ENCODE data around the gene PSME3IP1.

DNA sequence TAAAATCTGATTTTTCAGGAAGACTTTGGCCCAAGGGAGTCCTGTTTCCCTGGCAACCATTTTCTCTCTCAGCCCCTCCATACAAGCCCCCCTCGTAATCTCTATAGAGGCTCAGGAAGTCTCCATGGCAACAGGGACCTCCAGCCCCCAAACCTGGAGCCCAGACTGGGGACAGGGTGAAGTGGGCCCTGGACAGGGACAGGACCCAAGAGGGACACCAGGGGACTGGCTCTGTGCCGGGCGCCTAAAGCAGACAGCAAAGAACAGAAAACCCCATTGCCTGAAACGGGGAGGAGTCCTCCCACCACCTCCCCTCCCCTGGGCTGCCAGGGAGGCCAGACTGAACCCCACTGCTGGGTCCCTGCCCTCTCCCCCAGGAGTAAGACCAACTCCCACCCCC is 52.8 kb downstream of the PSME3IP1 start:
- TF ChIP-seq ZNF232 (CRISPR knock-in tag; IDR thresholded peaks at IDR 0.05) (no peak), ZBTB21 (CRISPR knock-in tag; IDR thresholded peaks at IDR 0.05; ENCODE audit: borderline replicate concordance) (no peak), GABPB1 (CRISPR knock-in tag; IDR thresholded peaks at IDR 0.05) (no peak), HMGA2 (CRISPR knock-in tag; IDR thresholded peaks at IDR 0.05) (no peak), ZNF423 (CRISPR knock-in tag; IDR thresholded peaks at IDR 0.05) (no peak), SMAD4 (CRISPR knock-in tag; IDR thresholded peaks at IDR 0.05) (no peak)
- TF ChIP-seq, protein P1, sequence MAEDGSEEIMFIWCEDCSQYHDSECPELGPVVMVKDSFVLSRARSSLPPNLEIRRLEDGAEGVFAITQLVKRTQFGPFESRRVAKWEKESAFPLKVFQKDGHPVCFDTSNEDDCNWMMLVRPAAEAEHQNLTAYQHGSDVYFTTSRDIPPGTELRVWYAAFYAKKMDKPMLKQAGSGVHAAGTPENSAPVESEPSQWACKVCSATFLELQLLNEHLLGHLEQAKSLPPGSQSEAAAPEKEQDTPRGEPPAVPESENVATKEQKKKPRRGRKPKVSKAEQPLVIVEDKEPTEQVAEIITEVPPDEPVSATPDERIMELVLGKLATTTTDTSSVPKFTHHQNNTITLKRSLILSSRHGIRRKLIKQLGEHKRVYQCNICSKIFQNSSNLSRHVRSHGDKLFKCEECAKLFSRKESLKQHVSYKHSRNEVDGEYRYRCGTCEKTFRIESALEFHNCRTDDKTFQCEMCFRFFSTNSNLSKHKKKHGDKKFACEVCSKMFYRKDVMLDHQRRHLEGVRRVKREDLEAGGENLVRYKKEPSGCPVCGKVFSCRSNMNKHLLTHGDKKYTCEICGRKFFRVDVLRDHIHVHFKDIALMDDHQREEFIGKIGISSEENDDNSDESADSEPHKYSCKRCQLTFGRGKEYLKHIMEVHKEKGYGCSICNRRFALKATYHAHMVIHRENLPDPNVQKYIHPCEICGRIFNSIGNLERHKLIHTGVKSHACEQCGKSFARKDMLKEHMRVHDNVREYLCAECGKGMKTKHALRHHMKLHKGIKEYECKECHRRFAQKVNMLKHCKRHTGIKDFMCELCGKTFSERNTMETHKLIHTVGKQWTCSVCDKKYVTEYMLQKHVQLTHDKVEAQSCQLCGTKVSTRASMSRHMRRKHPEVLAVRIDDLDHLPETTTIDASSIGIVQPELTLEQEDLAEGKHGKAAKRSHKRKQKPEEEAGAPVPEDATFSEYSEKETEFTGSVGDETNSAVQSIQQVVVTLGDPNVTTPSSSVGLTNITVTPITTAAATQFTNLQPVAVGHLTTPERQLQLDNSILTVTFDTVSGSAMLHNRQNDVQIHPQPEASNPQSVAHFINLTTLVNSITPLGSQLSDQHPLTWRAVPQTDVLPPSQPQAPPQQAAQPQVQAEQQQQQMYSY (CRISPR knock-in tag; IDR thresholded peaks at IDR 0.05) = no peak
- TF ChIP-seq, protein P2, sequence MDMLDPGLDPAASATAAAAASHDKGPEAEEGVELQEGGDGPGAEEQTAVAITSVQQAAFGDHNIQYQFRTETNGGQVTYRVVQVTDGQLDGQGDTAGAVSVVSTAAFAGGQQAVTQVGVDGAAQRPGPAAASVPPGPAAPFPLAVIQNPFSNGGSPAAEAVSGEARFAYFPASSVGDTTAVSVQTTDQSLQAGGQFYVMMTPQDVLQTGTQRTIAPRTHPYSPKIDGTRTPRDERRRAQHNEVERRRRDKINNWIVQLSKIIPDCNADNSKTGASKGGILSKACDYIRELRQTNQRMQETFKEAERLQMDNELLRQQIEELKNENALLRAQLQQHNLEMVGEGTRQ (CRISPR knock-in tag; IDR thresholded peaks at IDR 0.05) = no peak
- TF ChIP-seq, protein P3, sequence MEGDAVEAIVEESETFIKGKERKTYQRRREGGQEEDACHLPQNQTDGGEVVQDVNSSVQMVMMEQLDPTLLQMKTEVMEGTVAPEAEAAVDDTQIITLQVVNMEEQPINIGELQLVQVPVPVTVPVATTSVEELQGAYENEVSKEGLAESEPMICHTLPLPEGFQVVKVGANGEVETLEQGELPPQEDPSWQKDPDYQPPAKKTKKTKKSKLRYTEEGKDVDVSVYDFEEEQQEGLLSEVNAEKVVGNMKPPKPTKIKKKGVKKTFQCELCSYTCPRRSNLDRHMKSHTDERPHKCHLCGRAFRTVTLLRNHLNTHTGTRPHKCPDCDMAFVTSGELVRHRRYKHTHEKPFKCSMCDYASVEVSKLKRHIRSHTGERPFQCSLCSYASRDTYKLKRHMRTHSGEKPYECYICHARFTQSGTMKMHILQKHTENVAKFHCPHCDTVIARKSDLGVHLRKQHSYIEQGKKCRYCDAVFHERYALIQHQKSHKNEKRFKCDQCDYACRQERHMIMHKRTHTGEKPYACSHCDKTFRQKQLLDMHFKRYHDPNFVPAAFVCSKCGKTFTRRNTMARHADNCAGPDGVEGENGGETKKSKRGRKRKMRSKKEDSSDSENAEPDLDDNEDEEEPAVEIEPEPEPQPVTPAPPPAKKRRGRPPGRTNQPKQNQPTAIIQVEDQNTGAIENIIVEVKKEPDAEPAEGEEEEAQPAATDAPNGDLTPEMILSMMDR (IDR thresholded peaks at IDR 0.05) = no peak
- TF ChIP-seq, protein P4, sequence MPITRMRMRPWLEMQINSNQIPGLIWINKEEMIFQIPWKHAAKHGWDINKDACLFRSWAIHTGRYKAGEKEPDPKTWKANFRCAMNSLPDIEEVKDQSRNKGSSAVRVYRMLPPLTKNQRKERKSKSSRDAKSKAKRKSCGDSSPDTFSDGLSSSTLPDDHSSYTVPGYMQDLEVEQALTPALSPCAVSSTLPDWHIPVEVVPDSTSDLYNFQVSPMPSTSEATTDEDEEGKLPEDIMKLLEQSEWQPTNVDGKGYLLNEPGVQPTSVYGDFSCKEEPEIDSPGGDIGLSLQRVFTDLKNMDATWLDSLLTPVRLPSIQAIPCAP (CRISPR knock-in tag; IDR thresholded peaks at IDR 0.05) = no peak
- TF ChIP-seq, protein P5, sequence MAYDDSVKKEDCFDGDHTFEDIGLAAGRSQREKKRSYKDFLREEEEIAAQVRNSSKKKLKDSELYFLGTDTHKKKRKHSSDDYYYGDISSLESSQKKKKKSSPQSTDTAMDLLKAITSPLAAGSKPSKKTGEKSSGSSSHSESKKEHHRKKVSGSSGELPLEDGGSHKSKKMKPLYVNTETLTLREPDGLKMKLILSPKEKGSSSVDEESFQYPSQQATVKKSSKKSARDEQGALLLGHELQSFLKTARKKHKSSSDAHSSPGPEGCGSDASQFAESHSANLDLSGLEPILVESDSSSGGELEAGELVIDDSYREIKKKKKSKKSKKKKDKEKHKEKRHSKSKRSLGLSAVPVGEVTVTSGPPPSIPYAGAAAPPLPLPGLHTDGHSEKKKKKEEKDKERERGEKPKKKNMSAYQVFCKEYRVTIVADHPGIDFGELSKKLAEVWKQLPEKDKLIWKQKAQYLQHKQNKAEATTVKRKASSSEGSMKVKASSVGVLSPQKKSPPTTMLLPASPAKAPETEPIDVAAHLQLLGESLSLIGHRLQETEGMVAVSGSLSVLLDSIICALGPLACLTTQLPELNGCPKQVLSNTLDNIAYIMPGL (CRISPR knock-in tag; IDR thresholded peaks at IDR 0.05) = no peak
